ENCODE results near the gene LY6G5C. TPM values are rescaled to one million over a fixed set of nuclear protein-coding genes. Genes with fewer than 3 reads are reported as not detected.

LY6G5C gene
- total and polyA plus RNA-seq, 9 of the 15 experiments (the other 6 are each of a cell fraction or from before 2014, with no cell fraction given), result 0.10 to 0.67 (median 0.46) TPM; not detected in 4

DNA sequence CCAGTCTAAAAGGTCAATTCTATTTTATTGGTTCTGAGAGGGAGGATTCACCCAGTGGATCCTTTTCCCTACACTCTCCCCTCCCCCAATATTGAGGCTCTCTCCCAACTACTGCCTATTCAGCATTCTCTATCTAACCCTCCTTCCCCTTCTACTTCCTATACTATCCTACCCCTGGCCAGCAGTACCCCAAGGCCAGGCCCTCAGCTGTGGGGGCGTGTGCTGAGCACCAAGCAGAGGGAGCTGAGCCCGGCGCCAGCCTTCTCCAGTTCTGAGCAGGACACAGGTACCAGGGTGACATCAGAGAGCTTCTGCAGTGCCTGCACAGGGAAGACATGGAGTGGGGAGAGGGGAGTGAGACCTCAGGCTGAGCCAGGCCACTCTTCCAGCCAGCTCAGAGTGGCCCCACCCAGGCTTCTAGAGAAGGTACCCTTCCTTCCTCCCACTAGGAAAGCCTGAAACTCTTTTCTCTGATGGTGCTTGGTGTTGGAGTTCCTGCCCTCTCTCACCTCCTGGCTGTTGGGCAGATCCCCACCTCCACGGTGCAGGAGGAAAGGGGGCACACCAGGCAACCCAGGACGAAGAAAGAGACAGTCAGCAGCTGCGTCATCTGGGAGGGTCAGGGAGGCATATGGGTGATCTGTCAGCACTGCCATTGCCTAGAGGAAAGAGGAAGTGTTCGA, 46.3 kb upstream of the LY6G5C start (continued):
- TF ChIP-seq ZFP36 (IDR thresholded peaks at IDR 0.05; ENCODE audit: low read depth, low read length, partially characterized antibody) (peak; percentile 2), KLF10 (CRISPR knock-in tag; IDR thresholded peaks at IDR 0.05) (no peak), CCAR2 (IDR thresholded peaks at IDR 0.05; ENCODE audit: low read depth, low read length) (no peak), NCOA4 (IDR thresholded peaks at IDR 0.05; ENCODE audit: partially characterized antibody) (no peak), SUPT5H (IDR thresholded peaks at IDR 0.05) (no peak), C11orf30 (IDR thresholded peaks at IDR 0.05; ENCODE audit: low read depth) (no peak), HMGN3 (IDR thresholded peaks at IDR 0.05; ENCODE audit: borderline replicate concordance, extremely low read depth, insufficient read length, low read depth, low read length) (peak; percentile 8), ZBTB8A (IDR thresholded peaks at IDR 0.05; ENCODE audit: partially characterized antibody) (no peak), ZNF668 (CRISPR knock-in tag; IDR thresholded peaks at IDR 0.05) (no peak), XRCC3 (IDR thresholded peaks at IDR 0.05) (no peak), HDAC2 (IDR thresholded peaks at IDR 0.05) (no peak), HDAC3 (IDR thresholded peaks at IDR 0.05; ENCODE audit: borderline replicate concordance, partially characterized antibody) (no peak), KLF13 (tag; IDR thresholded peaks at IDR 0.05; ENCODE audit: borderline replicate concordance, low read depth) (no peak), U2AF1 (optimal IDR thresholded peaks at IDR 0.05; ENCODE audit: low read depth, low read length) (no peak), ZNF184 (CRISPR knock-in tag; IDR thresholded peaks at IDR 0.05) (no peak), PRMT5 (CRISPR knock-in tag; IDR thresholded peaks at IDR 0.05) (no peak), GATAD2B (IDR thresholded peaks at IDR 0.05; ENCODE audit: borderline replicate concordance) (no peak), TRIM28 (IDR thresholded peaks at IDR 0.05) (no peak), EZH2 (IDR thresholded peaks at IDR 0.05; ENCODE audit: borderline replicate concordance, low read depth, low read length) (no peak)
- TF ChIP-seq, protein P1, sequence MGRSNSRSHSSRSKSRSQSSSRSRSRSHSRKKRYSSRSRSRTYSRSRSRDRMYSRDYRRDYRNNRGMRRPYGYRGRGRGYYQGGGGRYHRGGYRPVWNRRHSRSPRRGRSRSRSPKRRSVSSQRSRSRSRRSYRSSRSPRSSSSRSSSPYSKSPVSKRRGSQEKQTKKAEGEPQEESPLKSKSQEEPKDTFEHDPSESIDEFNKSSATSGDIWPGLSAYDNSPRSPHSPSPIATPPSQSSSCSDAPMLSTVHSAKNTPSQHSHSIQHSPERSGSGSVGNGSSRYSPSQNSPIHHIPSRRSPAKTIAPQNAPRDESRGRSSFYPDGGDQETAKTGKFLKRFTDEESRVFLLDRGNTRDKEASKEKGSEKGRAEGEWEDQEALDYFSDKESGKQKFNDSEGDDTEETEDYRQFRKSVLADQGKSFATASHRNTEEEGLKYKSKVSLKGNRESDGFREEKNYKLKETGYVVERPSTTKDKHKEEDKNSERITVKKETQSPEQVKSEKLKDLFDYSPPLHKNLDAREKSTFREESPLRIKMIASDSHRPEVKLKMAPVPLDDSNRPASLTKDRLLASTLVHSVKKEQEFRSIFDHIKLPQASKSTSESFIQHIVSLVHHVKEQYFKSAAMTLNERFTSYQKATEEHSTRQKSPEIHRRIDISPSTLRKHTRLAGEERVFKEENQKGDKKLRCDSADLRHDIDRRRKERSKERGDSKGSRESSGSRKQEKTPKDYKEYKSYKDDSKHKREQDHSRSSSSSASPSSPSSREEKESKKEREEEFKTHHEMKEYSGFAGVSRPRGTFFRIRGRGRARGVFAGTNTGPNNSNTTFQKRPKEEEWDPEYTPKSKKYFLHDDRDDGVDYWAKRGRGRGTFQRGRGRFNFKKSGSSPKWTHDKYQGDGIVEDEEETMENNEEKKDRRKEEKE (IDR thresholded peaks at IDR 0.05; ENCODE audit: borderline replicate concordance in 1 of 2, control insufficient read depth in 1 of 2, low read depth in 2 of 2, low read length in 1 of 2), result no peak
- TF ChIP-seq, protein P2, sequence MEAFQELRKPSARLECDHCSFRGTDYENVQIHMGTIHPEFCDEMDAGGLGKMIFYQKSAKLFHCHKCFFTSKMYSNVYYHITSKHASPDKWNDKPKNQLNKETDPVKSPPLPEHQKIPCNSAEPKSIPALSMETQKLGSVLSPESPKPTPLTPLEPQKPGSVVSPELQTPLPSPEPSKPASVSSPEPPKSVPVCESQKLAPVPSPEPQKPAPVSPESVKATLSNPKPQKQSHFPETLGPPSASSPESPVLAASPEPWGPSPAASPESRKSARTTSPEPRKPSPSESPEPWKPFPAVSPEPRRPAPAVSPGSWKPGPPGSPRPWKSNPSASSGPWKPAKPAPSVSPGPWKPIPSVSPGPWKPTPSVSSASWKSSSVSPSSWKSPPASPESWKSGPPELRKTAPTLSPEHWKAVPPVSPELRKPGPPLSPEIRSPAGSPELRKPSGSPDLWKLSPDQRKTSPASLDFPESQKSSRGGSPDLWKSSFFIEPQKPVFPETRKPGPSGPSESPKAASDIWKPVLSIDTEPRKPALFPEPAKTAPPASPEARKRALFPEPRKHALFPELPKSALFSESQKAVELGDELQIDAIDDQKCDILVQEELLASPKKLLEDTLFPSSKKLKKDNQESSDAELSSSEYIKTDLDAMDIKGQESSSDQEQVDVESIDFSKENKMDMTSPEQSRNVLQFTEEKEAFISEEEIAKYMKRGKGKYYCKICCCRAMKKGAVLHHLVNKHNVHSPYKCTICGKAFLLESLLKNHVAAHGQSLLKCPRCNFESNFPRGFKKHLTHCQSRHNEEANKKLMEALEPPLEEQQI (IDR thresholded peaks at IDR 0.05), result no peak
- TF ChIP-seq, protein P3, sequence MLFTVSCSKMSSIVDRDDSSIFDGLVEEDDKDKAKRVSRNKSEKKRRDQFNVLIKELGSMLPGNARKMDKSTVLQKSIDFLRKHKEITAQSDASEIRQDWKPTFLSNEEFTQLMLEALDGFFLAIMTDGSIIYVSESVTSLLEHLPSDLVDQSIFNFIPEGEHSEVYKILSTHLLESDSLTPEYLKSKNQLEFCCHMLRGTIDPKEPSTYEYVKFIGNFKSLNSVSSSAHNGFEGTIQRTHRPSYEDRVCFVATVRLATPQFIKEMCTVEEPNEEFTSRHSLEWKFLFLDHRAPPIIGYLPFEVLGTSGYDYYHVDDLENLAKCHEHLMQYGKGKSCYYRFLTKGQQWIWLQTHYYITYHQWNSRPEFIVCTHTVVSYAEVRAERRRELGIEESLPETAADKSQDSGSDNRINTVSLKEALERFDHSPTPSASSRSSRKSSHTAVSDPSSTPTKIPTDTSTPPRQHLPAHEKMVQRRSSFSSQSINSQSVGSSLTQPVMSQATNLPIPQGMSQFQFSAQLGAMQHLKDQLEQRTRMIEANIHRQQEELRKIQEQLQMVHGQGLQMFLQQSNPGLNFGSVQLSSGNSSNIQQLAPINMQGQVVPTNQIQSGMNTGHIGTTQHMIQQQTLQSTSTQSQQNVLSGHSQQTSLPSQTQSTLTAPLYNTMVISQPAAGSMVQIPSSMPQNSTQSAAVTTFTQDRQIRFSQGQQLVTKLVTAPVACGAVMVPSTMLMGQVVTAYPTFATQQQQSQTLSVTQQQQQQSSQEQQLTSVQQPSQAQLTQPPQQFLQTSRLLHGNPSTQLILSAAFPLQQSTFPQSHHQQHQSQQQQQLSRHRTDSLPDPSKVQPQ (CRISPR knock-in tag; IDR thresholded peaks at IDR 0.05; ENCODE audit: borderline replicate concordance), result no peak
